Measurements from ENCODE around the gene XPOT. TPM values are rescaled to one million over a fixed set of nuclear protein-coding genes. Genes with fewer than 3 reads are reported as not detected.
A peak's percentile ranks its signal among the peaks of the same experiment; 100 is the strongest.

The XPOT gene
- total RNA-seq, 2 donors from 2014 or later: 27.7 to 45.7 TPM

DNA sequence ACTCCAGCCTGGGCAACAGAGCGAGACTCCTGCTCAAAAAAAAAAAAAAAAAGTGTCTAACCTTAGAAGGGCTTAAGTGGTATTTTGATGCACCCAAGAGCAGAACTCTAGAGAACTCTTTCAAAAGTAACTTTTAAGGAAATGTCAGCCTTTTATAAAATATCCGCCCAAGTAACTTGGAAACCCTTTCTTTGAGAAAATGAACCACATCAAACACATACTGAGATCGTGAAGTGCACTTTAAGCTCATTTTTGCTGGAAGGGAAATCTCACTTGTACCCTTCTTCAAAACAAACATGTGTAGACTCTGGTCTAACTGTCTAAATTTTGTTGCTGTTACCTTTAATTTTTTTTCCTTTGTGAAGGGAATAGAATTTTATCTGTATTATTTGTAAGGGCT lies 19.2 kb upstream of the XPOT start:
- Histone ChIP-seq H3K4me3 (no peak overlapping the region), H3K9me3 (no peaks in the 10 kb centered on the region), H3K4me1 (peaks cover under 1% of the 10 kb centered on the region), H3K36me3 (replicated peaks in 1 of 2; ENCODE audit: insufficient read depth in 1 of 2, low read depth in 2 of 2) (no peaks in the 10 kb centered on the region), H3K27ac (no peak overlapping the region), H3K27me3 (no peaks in the 10 kb centered on the region)
- intact Hi-C loops (cut with DNase I): no loop called here
- ATAC-seq (no peak), DNase-seq (no peak)
- no peak for TF ChIP-seq POLR2A (IDR thresholded peaks at IDR 0.05)
- TF ChIP-seq, protein P1, sequence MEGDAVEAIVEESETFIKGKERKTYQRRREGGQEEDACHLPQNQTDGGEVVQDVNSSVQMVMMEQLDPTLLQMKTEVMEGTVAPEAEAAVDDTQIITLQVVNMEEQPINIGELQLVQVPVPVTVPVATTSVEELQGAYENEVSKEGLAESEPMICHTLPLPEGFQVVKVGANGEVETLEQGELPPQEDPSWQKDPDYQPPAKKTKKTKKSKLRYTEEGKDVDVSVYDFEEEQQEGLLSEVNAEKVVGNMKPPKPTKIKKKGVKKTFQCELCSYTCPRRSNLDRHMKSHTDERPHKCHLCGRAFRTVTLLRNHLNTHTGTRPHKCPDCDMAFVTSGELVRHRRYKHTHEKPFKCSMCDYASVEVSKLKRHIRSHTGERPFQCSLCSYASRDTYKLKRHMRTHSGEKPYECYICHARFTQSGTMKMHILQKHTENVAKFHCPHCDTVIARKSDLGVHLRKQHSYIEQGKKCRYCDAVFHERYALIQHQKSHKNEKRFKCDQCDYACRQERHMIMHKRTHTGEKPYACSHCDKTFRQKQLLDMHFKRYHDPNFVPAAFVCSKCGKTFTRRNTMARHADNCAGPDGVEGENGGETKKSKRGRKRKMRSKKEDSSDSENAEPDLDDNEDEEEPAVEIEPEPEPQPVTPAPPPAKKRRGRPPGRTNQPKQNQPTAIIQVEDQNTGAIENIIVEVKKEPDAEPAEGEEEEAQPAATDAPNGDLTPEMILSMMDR (IDR thresholded peaks at IDR 0.05): no peak
- 84 to 93% methylated on average over 3 of the region's 3 CpGs for WGBS, 2 donors

DNA sequence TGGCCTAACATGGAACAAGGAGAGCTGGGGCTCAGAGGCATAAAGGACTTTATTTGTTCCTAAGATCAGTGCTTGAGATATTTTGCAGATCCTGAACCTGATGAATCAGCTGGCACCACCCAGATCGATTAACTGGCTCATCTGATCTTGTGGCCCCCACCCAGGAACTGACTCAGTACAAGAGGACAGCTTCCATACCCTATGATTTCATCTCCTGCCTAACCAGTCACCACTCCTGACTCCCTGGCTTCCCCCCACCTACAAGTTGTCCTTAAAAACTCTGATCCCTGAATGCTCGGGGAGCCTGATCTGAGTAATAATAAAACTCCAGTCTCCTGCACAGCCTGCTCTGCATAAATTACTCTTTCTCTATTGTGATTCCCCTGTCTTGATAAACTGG lies 18.7 kb upstream of the XPOT start:
- Histone ChIP-seq H3K27ac (no peak overlapping the region), H3K36me3 (replicated peaks in 1 of 2; ENCODE audit: insufficient read depth in 1 of 2, low read depth in 2 of 2) (no peaks in the 10 kb centered on the region), H3K27me3 (no peaks in the 10 kb centered on the region), H3K4me3 (no peak overlapping the region), H3K9me3 (no peaks in the 10 kb centered on the region), H3K4me1 (peaks cover 5% of the 10 kb centered on the region)
- intact Hi-C loops (cut with DNase I): no loop called here
- TF ChIP-seq POLR2A (IDR thresholded peaks at IDR 0.05): no peak
- TF ChIP-seq, protein P1 (IDR thresholded peaks at IDR 0.05): no peak
- WGBS, 2 donors: 77 to 78% methylated on average over 2 of the region's 2 CpGs
- ATAC-seq (no peak), DNase-seq (no peak)

DNA sequence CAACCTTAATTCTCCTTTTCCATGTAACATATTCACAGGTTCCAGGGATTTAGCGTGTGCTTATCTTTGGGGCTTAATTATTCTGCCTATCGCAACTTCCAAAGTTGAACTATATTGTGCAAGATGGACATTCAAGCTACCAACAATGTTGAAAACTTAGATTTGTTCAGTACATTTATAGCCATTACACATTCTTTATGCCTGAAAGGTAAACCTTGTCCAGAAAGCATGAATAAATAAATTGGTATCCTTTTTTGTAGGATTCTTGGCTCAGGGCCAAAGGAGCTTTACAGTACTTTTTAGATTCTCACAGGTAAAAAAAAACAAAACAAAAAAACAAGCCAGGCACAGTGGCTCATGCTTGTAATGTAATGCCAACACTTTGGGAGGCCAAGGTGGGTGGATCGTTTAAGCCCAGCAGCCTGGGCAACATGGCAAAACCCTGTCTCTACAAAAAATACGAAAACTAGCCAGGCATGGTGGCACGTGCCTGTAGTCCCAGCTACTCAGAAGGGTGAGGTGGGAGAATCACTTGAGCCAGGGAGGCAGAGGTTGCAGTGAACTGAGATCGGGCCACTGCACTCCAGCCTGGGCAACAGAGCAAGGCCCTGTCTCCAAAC lies 16.9 kb upstream of the XPOT start:
- no peak for ATAC-seq
- WGBS, 2 donors: 78 to 90% methylated on average over 6 of the region's 6 CpGs

DNA sequence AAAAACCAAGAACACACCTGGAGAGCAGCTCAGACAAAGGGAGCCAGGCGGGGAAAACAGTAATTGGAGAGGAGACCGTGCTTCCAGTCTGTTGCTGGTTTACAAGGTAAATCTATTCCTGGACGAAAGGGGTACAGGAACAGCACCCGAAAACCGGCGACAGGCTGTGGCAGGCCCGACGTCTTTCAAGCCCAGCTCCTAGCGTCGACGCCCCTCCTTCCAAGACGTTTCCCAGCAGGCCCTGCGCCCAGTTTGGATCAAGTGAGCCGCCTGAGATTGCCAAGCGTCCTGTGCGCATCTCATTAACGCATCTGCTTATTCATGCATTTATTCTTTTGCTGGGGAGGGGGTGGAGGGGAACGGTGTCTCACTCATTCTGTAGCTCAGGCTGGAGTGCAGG lies 15.0 kb upstream of the XPOT start:
- 80 to 86% methylated on average over 16 to 18 of the region's 18 CpGs for whole genome bisulfite sequencing, 2 donors
- no peak for ATAC-seq
- H3K4me3 ChIP-seq: no peak overlapping the region
- H3K36me3 ChIP-seq (replicated peaks in 1 of 2; ENCODE audit: insufficient read depth in 1 of 2, low read depth in 2 of 2): no peaks in the 10 kb centered on the region
- H3K9me3 ChIP-seq: no peaks in the 10 kb centered on the region
- no peaks in the 10 kb centered on the region for H3K27me3 ChIP-seq
- TF ChIP-seq POLR2A (IDR thresholded peaks at IDR 0.05): no peak
- TF ChIP-seq, protein P1 (IDR thresholded peaks at IDR 0.05): no peak
- H3K27ac ChIP-seq: no peak overlapping the region
- intact Hi-C loops (cut with DNase I): no loop called here
- no peak for DNase-seq
- H3K4me1 ChIP-seq: peaks cover 10% of the 10 kb centered on the region

More for the DNA sequence above, 16.9 kb upstream of the XPOT start:
- intact Hi-C loops (cut with DNase I): no loop called here
- Histone ChIP-seq H3K9me3 (no peaks in the 10 kb centered on the region), H3K4me1 (peaks cover 10% of the 10 kb centered on the region), H3K27me3 (no peaks in the 10 kb centered on the region), H3K27ac (no peak overlapping the region), H3K36me3 (replicated peaks in 1 of 2; ENCODE audit: insufficient read depth in 1 of 2, low read depth in 2 of 2) (no peaks in the 10 kb centered on the region), H3K4me3 (no peak overlapping the region)
- DNase-seq: no peak
- TF ChIP-seq POLR2A (IDR thresholded peaks at IDR 0.05): no peak
- TF ChIP-seq, protein P1 (IDR thresholded peaks at IDR 0.05): no peak

DNA sequence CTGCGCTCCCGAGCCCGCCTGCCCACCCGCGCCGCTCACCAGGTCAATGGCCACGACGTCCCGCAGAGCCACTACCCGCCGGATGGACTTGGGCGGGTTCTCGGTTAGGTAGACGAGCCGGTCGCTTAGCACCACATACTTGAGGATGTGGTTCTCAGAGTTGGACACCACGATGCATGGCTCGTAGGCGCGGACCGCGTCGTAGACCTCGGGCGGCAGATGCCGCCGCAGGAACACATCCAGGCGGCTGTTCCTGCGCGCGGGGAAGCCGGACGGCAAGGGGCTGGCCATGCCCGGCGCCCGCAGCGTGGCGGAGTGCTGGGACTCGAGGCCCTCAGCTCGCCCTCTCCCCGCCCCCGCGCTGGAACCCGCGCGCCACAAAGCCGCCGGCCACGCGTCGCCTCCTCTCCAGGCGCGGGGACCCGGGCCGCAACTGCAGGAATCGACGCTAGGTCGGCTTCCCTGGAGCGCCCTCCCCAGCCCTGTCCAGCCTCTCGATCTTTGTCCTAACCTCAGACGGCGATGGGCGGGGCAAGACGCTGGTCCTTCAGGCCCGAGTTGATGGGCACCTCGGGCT lies 13.8 kb upstream of the XPOT start, which contains the start of gene C12orf56:
C12orf56 (minus strand) TSS at position 484 of the 577 bp plus-strand sequence; CDS start at position 291, 193 bp downstream.
- Histone ChIP-seq H3K4me3 (peak within 1 kb of the TSS in 1 of 2 donors; percentile 2), H3K9me3 (no peaks in the 10 kb centered on the region), H3K27ac (no peak within 1 kb of the TSS), H3K4me1 (peaks cover 10% of the 10 kb centered on the region), H3K36me3 (replicated peaks in 1 of 2; ENCODE audit: insufficient read depth in 1 of 2, low read depth in 2 of 2) (no peaks in the 10 kb centered on the region), H3K27me3 (no peaks in the 10 kb centered on the region)
- ATAC-seq (no peak), DNase-seq (peak in 2 of 4 donors; percentile 17 to 30)
- no peak for TF ChIP-seq POLR2A (IDR thresholded peaks at IDR 0.05)
- TF ChIP-seq, protein P1 (IDR thresholded peaks at IDR 0.05): no peak
- intact Hi-C loops (cut with DNase I): no loop called here
- WGBS, 2 donors: 3 to 5% methylated on average over 3 to 63 of the region's 66 CpGs

Measured in body of pancreas (tissue), 4 donors.